GM18951 (cell line): ENCODE data around the gene LHX2.

Source experiments
- POLR2A ChIP-seq: IDR thresholded peaks from 4 replicates; pipeline ENCODE4 v1.6.1; 2011; ENCODE audit warnings: mild to moderate bottlenecking; ENCODE audit not compliant: insufficient read length, insufficient read depth; ENCODE audit errors: extremely low read depth
- in situ Hi-C: fragments of 300-500 bp; cut with MboI; formaldehyde crosslinking; loops from one replicate; pipeline ENCODE4 v1.12.0; 2022; ENCODE audit warnings: low sequenced_read_pairs, mixed read lengths, inconsistent platforms; ENCODE audit not compliant: unreplicated experiment

LHX2 gene

GRCh38 chr9:124019771-124020519 lies 8.4 kb downstream of the LHX2 start:
- in situ Hi-C loops = no loop called here
- no peak for TF ChIP-seq POLR2A

- TF ChIP-seq POLR2A = no peak
- in situ Hi-C loops = no loop called here
Measured at GRCh38 chr9:124020520-124021384, 9.2 kb downstream of the LHX2 start.

GRCh38 chr9:124021385-124021769 lies 9.8 kb downstream of the LHX2 start:
- no peak for TF ChIP-seq POLR2A
- in situ Hi-C loops = no loop called here

- TF ChIP-seq POLR2A = no peak
- in situ Hi-C loops = no loop called here
Measured at GRCh38 chr9:124022201-124023121, 10.9 kb downstream of the LHX2 start.

GRCh38 chr9:124024107-124024506 lies 12.5 kb downstream of the LHX2 start:
- TF ChIP-seq POLR2A = no peak
- in situ Hi-C loops = no loop called here

- in situ Hi-C loops = loop anchor here (25.0 kb wide), 1 partner anchor 492 kb away; no protein-coding TSS in a partner anchor
- TF ChIP-seq POLR2A = no peak
Measured at GRCh38 chr9:124029617-124030016, 18.0 kb downstream of the LHX2 start.

- no peak for TF ChIP-seq POLR2A
- in situ Hi-C loops = loop anchor here (25.0 kb wide), 1 partner anchor 494 kb away; no protein-coding TSS in a partner anchor
Measured at GRCh38 chr9:124030969-124031451, 19.4 kb downstream of the LHX2 start.

- in situ Hi-C loops = loop anchor here (25.0 kb wide), 1 partner anchor 495 kb away; no protein-coding TSS in a partner anchor
- no peak for TF ChIP-seq POLR2A
Measured at GRCh38 chr9:124032247-124032646, 20.7 kb downstream of the LHX2 start.

GRCh38 chr9:124033348-124033747 lies 21.8 kb downstream of the LHX2 start:
- no peak for TF ChIP-seq POLR2A
- in situ Hi-C loops = loop anchor here (25.0 kb wide), 1 partner anchor 496 kb away; no protein-coding TSS in a partner anchor

- no peak for TF ChIP-seq POLR2A
- in situ Hi-C loops = loop anchor here (25.0 kb wide), 1 partner anchor 497 kb away; no protein-coding TSS in a partner anchor
Measured at GRCh38 chr9:124033967-124034366, 22.4 kb downstream of the LHX2 start.

GRCh38 chr9:124035001-124035650 lies 23.6 kb downstream of the LHX2 start:
- in situ Hi-C loops = loop anchor here (25.0 kb wide), 1 partner anchor 498 kb away; no protein-coding TSS in a partner anchor
- TF ChIP-seq POLR2A = no peak

- in situ Hi-C loops = loop anchor here (25.0 kb wide), 1 partner anchor 499 kb away; no protein-coding TSS in a partner anchor
Measured at GRCh38 chr9:124036578-124036977, 25.0 kb downstream of the LHX2 start.

More at GRCh38 chr9:124036578-124036977, 25.0 kb downstream of the LHX2 start:
- TF ChIP-seq POLR2A = no peak
